Fibroblast of lung (primary cell): ENCODE results near the gene CDS2. TPM values are rescaled to one million over a fixed set of nuclear protein-coding genes. Genes with fewer than 3 reads are reported as not detected.

Source experiments
- DNase-seq, 2 donors: peaks; one replicate each; pipeline versions ENCODE4 v3.0.0 to v3.0.0-alpha.2; 2010; ENCODE audit warnings: low read depth in 2 of 2
- H2AFZ ChIP-seq: 2 replicates; pipeline ENCODE4 v1.5.1; 2012; ENCODE audit warnings: low read length, control low read depth, inconsistent platforms
- H3K27ac ChIP-seq: 2 replicates; pipeline ENCODE4 v1.5.1; 2011; ENCODE audit warnings: low read length, control low read depth; ENCODE audit not compliant: insufficient read depth
- H3K27me3 ChIP-seq: 2 replicates; pipeline ENCODE4 v1.5.1; 2011; ENCODE audit warnings: mild to moderate bottlenecking, low read length; ENCODE audit not compliant: control insufficient read depth, insufficient read depth
- H3K36me3 ChIP-seq: 2 replicates; pipeline ENCODE4 v1.5.1; 2011; ENCODE audit warnings: low read length; ENCODE audit not compliant: control insufficient read depth, insufficient read depth
- H3K4me1 ChIP-seq: 2 replicates; pipeline ENCODE4 v1.5.1; 2011; ENCODE audit warnings: low read length; ENCODE audit not compliant: control insufficient read depth, insufficient read depth; ENCODE audit errors: extremely low read depth
- H3K4me2 ChIP-seq: 2 replicates; pipeline ENCODE4 v1.5.1; 2011; ENCODE audit warnings: low read length, control low read depth; ENCODE audit not compliant: insufficient read depth; ENCODE audit errors: extremely low read depth
- H3K4me3 ChIP-seq, 4 experiments: fragments of 200-600 bp in 1 of 4; sonication (generic) in 1 of 4; replicated peaks in 1 of 4; 2 replicates each; pipeline ENCODE4 v1.5.1; 2011 to 2016; ENCODE audit warnings: low read length in 4 of 4, low read depth in 3 of 4, mild to moderate bottlenecking in 3 of 4, control low read depth in 2 of 4, inconsistent platforms in 1 of 4, mixed read lengths in 1 of 4; ENCODE audit not compliant: insufficient read depth in 1 of 4; ENCODE audit errors: control extremely low read depth in 1 of 4
- H3K79me2 ChIP-seq: 2 replicates; pipeline ENCODE4 v1.5.1; 2012; ENCODE audit warnings: mild to moderate bottlenecking, low read length, inconsistent platforms; ENCODE audit not compliant: control insufficient read depth, insufficient read depth
- H3K9ac ChIP-seq: 2 replicates; pipeline ENCODE4 v1.5.1; 2011; ENCODE audit warnings: mild to moderate bottlenecking, low read length, control low read depth; ENCODE audit not compliant: insufficient read depth
- H3K9me3 ChIP-seq: 2 replicates; pipeline ENCODE4 v1.5.1; 2012; ENCODE audit warnings: low read depth, low read length; ENCODE audit not compliant: control insufficient read depth, insufficient read depth
- H4K20me1 ChIP-seq: 2 replicates; pipeline ENCODE4 v1.5.1; 2011; ENCODE audit warnings: low read length; ENCODE audit not compliant: control insufficient read depth, insufficient read depth; ENCODE audit errors: extremely low read depth
- EZH2 ChIP-seq: IDR thresholded peaks from 2 replicates; pipeline ENCODE4 v1.5.1; 2012; ENCODE audit warnings: low read length, control low read depth, mild to moderate bottlenecking; ENCODE audit errors: missing control alignments
- polyA plus RNA-seq, 2 donors: library from polyadenylated mRNA; depleted of rRNA in 1 of 2; stranded (reverse) in 1 of 2; unstranded in 1 of 2; fragments of >200 nt; gene quantifications; 2 replicates each; pipeline ENCODE4 v1.2.1, GENCODE V29; 2011 to 2012; ENCODE audit warnings: missing spikeins in 1 of 2
- total RNA-seq: library from RNA; depleted of rRNA; stranded (reverse); fragments of >200 nt; gene quantifications from 2 replicates; pipeline ENCODE4 v1.2.1, GENCODE V29; 2014
- TF ChIP-seq, protein P1 (sequence below), 2 donors: IDR thresholded peaks in 1 of 2; conservative IDR thresholded peaks in 1 of 2; 1 replicate in 1 of 2; 2 replicates in 1 of 2; pipeline ENCODE4 v1.5.1; 2011 to 2012; ENCODE audit warnings: low read length in 2 of 2, control low read depth in 1 of 2, inconsistent platforms in 1 of 2, low read depth in 1 of 2, mild to moderate bottlenecking in 1 of 2

Gene CDS2
- total and polyA plus RNA-seq, 2 donors (not counting 1 experiment from before 2014, with no cell fraction given), result 32.7 to 59.7 TPM

DNA sequence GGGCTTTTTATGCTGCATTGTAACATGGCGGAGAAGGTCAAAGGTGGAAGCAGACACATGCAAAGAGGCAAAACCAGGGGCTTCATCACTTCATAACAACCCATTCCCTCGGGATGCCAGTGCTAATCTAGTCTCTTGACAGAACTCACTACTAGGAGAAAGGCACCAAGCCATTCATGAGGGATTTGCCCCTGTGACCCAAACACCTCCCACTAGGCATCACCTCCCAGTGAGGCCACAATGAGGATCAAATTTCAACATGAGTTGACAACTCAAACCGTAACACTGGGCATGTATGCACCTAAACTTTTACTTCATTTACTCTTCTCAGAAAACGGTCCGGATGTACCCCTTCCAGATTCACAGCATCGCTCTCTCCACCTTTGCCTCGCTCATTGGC is 61.9 kb downstream of the CDS2 start:
- Histone ChIP-seq H3K9me3 (no peaks in the 10 kb centered on the region), H3K27me3 (no peaks in the 10 kb centered on the region), H3K4me2 (no peak overlapping the region), H3K4me1 (no peaks in the 10 kb centered on the region), H3K9ac (no peak overlapping the region), H4K20me1 (no peaks in the 10 kb centered on the region), H3K36me3 (peaks cover 2% of the 10 kb centered on the region), H3K4me3 (no peak overlapping the region), H3K79me2 (no peaks in the 10 kb centered on the region), H2AFZ (no peak overlapping the region), H3K27ac (no peak overlapping the region)
- TF ChIP-seq, protein P1, sequence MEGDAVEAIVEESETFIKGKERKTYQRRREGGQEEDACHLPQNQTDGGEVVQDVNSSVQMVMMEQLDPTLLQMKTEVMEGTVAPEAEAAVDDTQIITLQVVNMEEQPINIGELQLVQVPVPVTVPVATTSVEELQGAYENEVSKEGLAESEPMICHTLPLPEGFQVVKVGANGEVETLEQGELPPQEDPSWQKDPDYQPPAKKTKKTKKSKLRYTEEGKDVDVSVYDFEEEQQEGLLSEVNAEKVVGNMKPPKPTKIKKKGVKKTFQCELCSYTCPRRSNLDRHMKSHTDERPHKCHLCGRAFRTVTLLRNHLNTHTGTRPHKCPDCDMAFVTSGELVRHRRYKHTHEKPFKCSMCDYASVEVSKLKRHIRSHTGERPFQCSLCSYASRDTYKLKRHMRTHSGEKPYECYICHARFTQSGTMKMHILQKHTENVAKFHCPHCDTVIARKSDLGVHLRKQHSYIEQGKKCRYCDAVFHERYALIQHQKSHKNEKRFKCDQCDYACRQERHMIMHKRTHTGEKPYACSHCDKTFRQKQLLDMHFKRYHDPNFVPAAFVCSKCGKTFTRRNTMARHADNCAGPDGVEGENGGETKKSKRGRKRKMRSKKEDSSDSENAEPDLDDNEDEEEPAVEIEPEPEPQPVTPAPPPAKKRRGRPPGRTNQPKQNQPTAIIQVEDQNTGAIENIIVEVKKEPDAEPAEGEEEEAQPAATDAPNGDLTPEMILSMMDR (conservative IDR thresholded peaks at IDR 0.05 in 1 of 2, IDR thresholded peaks at IDR 0.05 in 1 of 2; ENCODE audit: low read depth in 1 of 2, low read length in 2 of 2), result no peak
- TF ChIP-seq EZH2, result no peak
- no peak for DNase-seq

DNA sequence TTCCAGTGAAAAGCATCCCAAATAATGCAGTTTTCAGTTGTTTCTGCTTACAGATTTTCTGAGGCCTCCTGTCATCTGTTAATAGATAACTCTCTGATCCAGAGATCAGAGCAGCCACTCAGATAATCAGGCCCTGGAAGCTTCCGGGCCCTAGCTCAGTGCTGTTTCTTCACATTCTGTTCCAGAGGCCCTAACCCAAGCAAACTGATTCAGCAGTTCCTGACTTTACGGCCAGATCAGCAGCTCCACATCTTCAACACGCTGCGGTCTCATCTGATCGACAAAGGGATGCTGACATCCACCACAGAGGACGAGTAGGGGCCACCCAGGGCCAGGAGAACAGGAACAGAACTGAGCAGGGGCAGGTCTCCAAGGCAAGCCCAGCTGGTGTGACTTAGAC is 63.1 kb downstream of the CDS2 start:
- Histone ChIP-seq H3K27ac (no peak overlapping the region), H3K36me3 (peaks cover 2% of the 10 kb centered on the region)

DNA sequence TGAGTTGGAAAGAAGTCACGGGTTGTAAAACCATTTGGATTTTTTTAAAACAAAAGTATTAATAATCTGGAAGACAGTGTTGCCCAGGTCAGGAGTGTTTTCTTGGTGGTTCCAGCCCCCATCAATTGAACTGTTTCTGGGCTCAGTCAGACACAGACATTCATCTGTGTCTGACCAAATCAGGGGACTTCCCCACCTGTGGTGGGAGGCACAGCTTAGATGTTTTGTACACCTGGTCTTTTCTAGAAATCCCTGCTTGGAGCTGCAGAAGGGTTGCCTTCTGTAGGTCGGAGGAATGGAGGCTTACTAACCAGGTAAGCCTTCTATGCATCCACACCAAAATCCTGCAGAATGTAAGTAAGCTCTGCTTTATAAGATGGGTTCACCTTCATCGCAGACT is 63.6 kb downstream of the CDS2 start:
- Histone ChIP-seq H3K9me3 (no peaks in the 10 kb centered on the region), H4K20me1 (no peaks in the 10 kb centered on the region), H3K79me2 (no peaks in the 10 kb centered on the region), H3K9ac (no peak overlapping the region), H3K27me3 (no peaks in the 10 kb centered on the region), H3K27ac (no peak overlapping the region), H3K36me3 (peaks cover 2% of the 10 kb centered on the region), H2AFZ (no peak overlapping the region), H3K4me3 (no peak overlapping the region), H3K4me1 (no peaks in the 10 kb centered on the region), H3K4me2 (no peak overlapping the region)
- DNase-seq, result no peak
- TF ChIP-seq, protein P1 (conservative IDR thresholded peaks at IDR 0.05 in 1 of 2, IDR thresholded peaks at IDR 0.05 in 1 of 2; ENCODE audit: low read depth in 1 of 2, low read length in 2 of 2), result no peak
- no peak for TF ChIP-seq EZH2

More for the DNA sequence above, 63.1 kb downstream of the CDS2 start:
- H3K4me2 ChIP-seq, result no peak overlapping the region
- H4K20me1 ChIP-seq, result no peaks in the 10 kb centered on the region
- H3K9ac ChIP-seq, result no peak overlapping the region
- no peaks in the 10 kb centered on the region for H3K4me1 ChIP-seq
- DNase-seq, result no peak
- H3K79me2 ChIP-seq, result no peaks in the 10 kb centered on the region
- H2AFZ ChIP-seq, result no peak overlapping the region
- TF ChIP-seq, protein P1 (conservative IDR thresholded peaks at IDR 0.05 in 1 of 2, IDR thresholded peaks at IDR 0.05 in 1 of 2; ENCODE audit: low read depth in 1 of 2, low read length in 2 of 2), result no peak
- no peak for TF ChIP-seq EZH2
- H3K9me3 ChIP-seq, result no peaks in the 10 kb centered on the region
- H3K4me3 ChIP-seq, result no peak overlapping the region
- H3K27me3 ChIP-seq, result no peaks in the 10 kb centered on the region
